Neuron (in vitro differentiated cells): ENCODE results near the gene FAM200B.

Experiments used
- H2AFZ ChIP-seq: one replicate; pipeline ENCODE4 v1.6.1; 2013; ENCODE audit warnings: low read depth, mild to moderate bottlenecking, inconsistent platforms, low read length, moderate library complexity
- H3K27me3 ChIP-seq: one replicate; pipeline ENCODE4 v1.6.1; 2013; ENCODE audit warnings: low read length; ENCODE audit not compliant: insufficient read depth
- H3K36me3 ChIP-seq: one replicate; pipeline ENCODE4 v1.6.1; 2013; ENCODE audit warnings: low read length; ENCODE audit not compliant: insufficient read depth
- H3K4me1 ChIP-seq: one replicate; pipeline ENCODE4 v1.6.1; 2013; ENCODE audit warnings: low read length; ENCODE audit not compliant: insufficient read depth
- H3K4me3 ChIP-seq: 2 replicates; pipeline ENCODE4 v1.5.1; 2013; ENCODE audit warnings: mild to moderate bottlenecking, low read length, moderate library complexity
- H3K9me3 ChIP-seq: one replicate; pipeline ENCODE4 v1.6.1; 2013; ENCODE audit warnings: low read length

Gene FAM200B

GRCh38 chr4:15675356-15675755 is 6.3 kb upstream of the FAM200B start:
- Histone ChIP-seq H3K27me3 (no peaks in the 10 kb centered on the region), H3K4me3 (no peak overlapping the region), H2AFZ (no peak overlapping the region), H3K36me3 (peaks cover 24% of the 10 kb centered on the region), H3K4me1 (peaks cover 7% of the 10 kb centered on the region), H3K9me3 (peaks cover 2% of the 10 kb centered on the region)

- H3K27me3 ChIP-seq: no peaks in the 10 kb centered on the region
- H3K4me1 ChIP-seq: peaks cover 7% of the 10 kb centered on the region
- H3K4me3 ChIP-seq: no peak overlapping the region
- H3K9me3 ChIP-seq: peaks cover 2% of the 10 kb centered on the region
- H3K36me3 ChIP-seq: peaks cover 24% of the 10 kb centered on the region
- H2AFZ ChIP-seq: no peak overlapping the region
Observed at GRCh38 chr4:15676039-15676438, 5.6 kb upstream of the FAM200B start.

- Histone ChIP-seq H3K27me3 (no peaks in the 10 kb centered on the region), H3K9me3 (peaks cover 2% of the 10 kb centered on the region), H2AFZ (no peak overlapping the region), H3K36me3 (peaks cover 20% of the 10 kb centered on the region), H3K4me3 (no peak overlapping the region), H3K4me1 (peaks cover 7% of the 10 kb centered on the region)
Observed at GRCh38 chr4:15676899-15677298, 4.7 kb upstream of the FAM200B start.

GRCh38 chr4:15677507-15677988 is 4.1 kb upstream of the FAM200B start:
- H3K4me3 ChIP-seq: no peak overlapping the region
- H2AFZ ChIP-seq: no peak overlapping the region

GRCh38 chr4:15681067-15681371 is 608 bp upstream of the FAM200B start:
- no peaks in the 10 kb centered on the region for H3K27me3 ChIP-seq
- peaks cover 28% of the 10 kb centered on the region for H3K4me1 ChIP-seq
- H3K36me3 ChIP-seq: peaks cover 38% of the 10 kb centered on the region
- H3K4me3 ChIP-seq: peak overlapping the region; percentile 78
- peak overlapping the region; percentile 97 for H2AFZ ChIP-seq
- peaks cover 3% of the 10 kb centered on the region for H3K9me3 ChIP-seq

More at GRCh38 chr4:15677507-15677988, 4.1 kb upstream of the FAM200B start:
- H3K27me3 ChIP-seq: no peaks in the 10 kb centered on the region
- no peaks in the 10 kb centered on the region for H3K9me3 ChIP-seq
- peaks cover 16% of the 10 kb centered on the region for H3K36me3 ChIP-seq
- peaks cover 10% of the 10 kb centered on the region for H3K4me1 ChIP-seq

- H2AFZ ChIP-seq: peak overlapping the region; percentile 63
- H3K9me3 ChIP-seq: peaks cover 3% of the 10 kb centered on the region
- H3K4me3 ChIP-seq: peak overlapping the region; percentile 78
- H3K27me3 ChIP-seq: no peaks in the 10 kb centered on the region
- H3K36me3 ChIP-seq: peaks cover 46% of the 10 kb centered on the region
- H3K4me1 ChIP-seq: peaks cover 28% of the 10 kb centered on the region
Observed at GRCh38 chr4:15682242-15683142, 865 bp downstream of the FAM200B start.

GRCh38 chr4:15683143-15683495 is 1.5 kb downstream of the FAM200B start:
- Histone ChIP-seq H3K4me1 (peaks cover 28% of the 10 kb centered on the region), H3K27me3 (no peaks in the 10 kb centered on the region), H3K4me3 (peak overlapping the region; percentile 78), H2AFZ (no peak overlapping the region), H3K9me3 (peaks cover 3% of the 10 kb centered on the region), H3K36me3 (peaks cover 47% of the 10 kb centered on the region)

- H3K36me3 ChIP-seq: peaks cover 51% of the 10 kb centered on the region
- H3K4me3 ChIP-seq: no peak overlapping the region
- H3K9me3 ChIP-seq: peaks cover 3% of the 10 kb centered on the region
- H3K27me3 ChIP-seq: no peaks in the 10 kb centered on the region
- H3K4me1 ChIP-seq: peaks cover 33% of the 10 kb centered on the region
- no peak overlapping the region for H2AFZ ChIP-seq
Observed at GRCh38 chr4:15684498-15684897, 2.9 kb downstream of the FAM200B start.

GRCh38 chr4:15688051-15688450 is 6.4 kb downstream of the FAM200B start:
- Histone ChIP-seq H3K4me3 (no peak overlapping the region), H2AFZ (no peak overlapping the region), H3K4me1 (peaks cover 35% of the 10 kb centered on the region), H3K27me3 (no peaks in the 10 kb centered on the region), H3K36me3 (peaks cover 48% of the 10 kb centered on the region), H3K9me3 (peaks cover 3% of the 10 kb centered on the region)

GRCh38 chr4:15689540-15689939 is 7.9 kb downstream of the FAM200B start:
- Histone ChIP-seq H3K4me1 (peaks cover 23% of the 10 kb centered on the region), H3K4me3 (no peak overlapping the region), H3K27me3 (no peaks in the 10 kb centered on the region), H3K36me3 (peaks cover 40% of the 10 kb centered on the region), H3K9me3 (peaks cover 3% of the 10 kb centered on the region), H2AFZ (no peak overlapping the region)

GRCh38 chr4:15690020-15690809 is 8.6 kb downstream of the FAM200B start:
- peaks cover 33% of the 10 kb centered on the region for H3K36me3 ChIP-seq
- H3K4me1 ChIP-seq: peaks cover 22% of the 10 kb centered on the region
- H3K4me3 ChIP-seq: no peak overlapping the region
- H2AFZ ChIP-seq: no peak overlapping the region
- no peaks in the 10 kb centered on the region for H3K27me3 ChIP-seq
- peaks cover 2% of the 10 kb centered on the region for H3K9me3 ChIP-seq

GRCh38 chr4:15691346-15692135 is 9.9 kb downstream of the FAM200B start:
- Histone ChIP-seq H3K27me3 (no peaks in the 10 kb centered on the region), H3K4me3 (no peak overlapping the region), H3K9me3 (no peaks in the 10 kb centered on the region), H3K36me3 (peaks cover 20% of the 10 kb centered on the region), H3K4me1 (peaks cover 22% of the 10 kb centered on the region), H2AFZ (no peak overlapping the region)
